Activated CD8-positive, alpha-beta memory T cell treated with anti-CD3 and anti-CD28 coated beads, Interleukin-2, amount 10 ng/mL, durations not matched to agents 7 days and 5 days (primary cell): Measurements from ENCODE around the gene SLCO3A1. TPM values are rescaled to one million over a fixed set of nuclear protein-coding genes. Genes with fewer than 3 reads are reported as not detected.

Experiments used
- ATAC-seq: fragments of 150-1000 bp; cut with Tn5 transposase; one replicate; pipeline ENCODE4 v1.10.0; 2021; ENCODE audit warnings: moderate library complexity
- CTCF ChIA-PET: fragments of 350-600 bp; sonication (Branson Sonifier 250); formaldehyde crosslinking; loops from one replicate; lab custom pipeline; 2021; ENCODE audit warnings: antibody characterized with exemption; lab: Charles Lee
- DNase-seq: peaks from one replicate; pipeline ENCODE4 v3.0.0-alpha.2; 2020
- H3K27ac Mint-ChIP-seq: one replicate; pipeline ENCODE4 v1.8.0; 2021; ENCODE audit warnings: mild to moderate bottlenecking, mixed read lengths
- H3K27me3 Mint-ChIP-seq: one replicate; pipeline ENCODE4 v1.8.0; 2021; ENCODE audit warnings: mixed read lengths
- H3K36me3 Mint-ChIP-seq: one replicate; pipeline ENCODE4 v1.8.0; 2021; ENCODE audit warnings: mild to moderate bottlenecking, mixed read lengths
- H3K4me1 Mint-ChIP-seq: one replicate; pipeline ENCODE4 v1.8.0; 2021; ENCODE audit warnings: mixed read lengths
- H3K4me3 Mint-ChIP-seq: one replicate; pipeline ENCODE4 v1.8.0; 2021; ENCODE audit warnings: mild to moderate bottlenecking, moderate library complexity, mixed read lengths
- H3K9me3 Mint-ChIP-seq: one replicate; pipeline ENCODE4 v1.8.0; 2022; ENCODE audit warnings: low read depth, mixed read lengths
- total RNA-seq, 2 experiments: library from RNA; stranded (reverse); gene quantifications; one replicate each; pipeline ENCODE4 v1.2.3, GENCODE V29; 2021

SLCO3A1 gene
- total RNA-seq, 2 experiments from 2014 or later = 20.8 to 32.0 TPM

DNA sequence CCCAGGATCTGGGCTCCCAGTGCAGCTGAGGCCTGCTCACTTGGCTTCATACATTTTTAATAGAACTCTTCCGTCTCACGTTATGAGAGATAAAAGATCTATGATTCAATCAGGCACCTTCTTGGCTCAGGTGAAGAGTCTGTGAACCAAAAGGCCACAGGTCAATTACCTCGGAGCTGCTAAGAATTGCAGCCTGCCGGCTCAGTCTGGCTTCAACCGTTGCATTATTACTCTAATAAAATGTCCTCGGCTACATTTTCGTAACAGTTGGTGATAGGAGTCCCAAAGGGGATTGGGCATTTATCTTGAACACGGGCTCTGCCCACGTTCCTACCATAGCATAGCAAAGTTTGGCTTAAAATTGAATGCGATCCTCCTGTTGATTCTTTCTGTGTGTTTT is 176.3 kb downstream of the SLCO3A1 start:
- Mint-ChIP-seq H3K9me3 (no peaks in the 10 kb centered on the region), H3K27ac (no peak overlapping the region), H3K4me3 (no peak overlapping the region), H3K36me3 (no peaks in the 10 kb centered on the region), H3K4me1 (no peaks in the 10 kb centered on the region), H3K27me3 (no peaks in the 10 kb centered on the region)
- no peak for DNase-seq
- CTCF ChIA-PET = no interaction called here
- no peak for ATAC-seq

- Mint-ChIP-seq H3K27me3 (no peaks in the 10 kb centered on the region), H3K4me3 (no peak overlapping the region), H3K27ac (no peak overlapping the region), H3K4me1 (no peaks in the 10 kb centered on the region), H3K9me3 (peaks cover 3% of the 10 kb centered on the region), H3K36me3 (no peaks in the 10 kb centered on the region)
- no peak for ATAC-seq
- DNase-seq = no peak
- CTCF ChIA-PET = interaction anchor here (0.9 kb wide), 1 partner anchor 11 kb away, joined by 3 read pairs; no protein-coding TSS in a partner anchor
These were observed 179.8 kb downstream of the SLCO3A1 start for GRCh38 chr15:92033314-92033713.

DNA sequence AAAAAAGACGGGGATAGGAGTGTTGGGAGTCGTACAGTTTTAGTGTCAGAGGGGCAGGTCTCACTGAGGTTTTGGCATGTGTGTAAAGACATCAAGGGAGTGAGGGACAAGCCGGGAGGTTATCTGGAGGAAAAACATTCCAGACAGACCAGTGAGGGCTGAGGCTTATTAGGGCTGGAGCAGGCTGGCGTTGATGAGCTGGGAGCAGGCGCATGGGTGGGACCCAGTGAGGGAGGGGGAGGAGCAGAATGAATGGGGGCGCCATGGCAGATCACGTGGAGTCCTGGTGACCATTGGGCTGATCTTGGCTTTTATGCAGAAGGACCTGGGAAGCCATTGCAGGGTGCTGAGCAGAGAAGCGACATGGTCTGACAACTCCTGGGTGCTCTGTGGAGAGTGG is 180.2 kb downstream of the SLCO3A1 start:
- Mint-ChIP-seq H3K4me1 (no peaks in the 10 kb centered on the region), H3K9me3 (peaks cover 3% of the 10 kb centered on the region), H3K36me3 (no peaks in the 10 kb centered on the region), H3K27me3 (no peaks in the 10 kb centered on the region), H3K27ac (no peak overlapping the region), H3K4me3 (no peak overlapping the region)
- CTCF ChIA-PET = no interaction called here
- DNase-seq (no peak), ATAC-seq (no peak)

- no peak for DNase-seq
These were observed 180.7 kb downstream of the SLCO3A1 start for GRCh38 chr15:92034227-92034626.

GRCh38 chr15:92035551-92035950 is 182.0 kb downstream of the SLCO3A1 start:
- no peaks in the 10 kb centered on the region for H3K36me3 Mint-ChIP-seq
- CTCF ChIA-PET = no interaction called here
- ATAC-seq (no peak), DNase-seq (no peak)
- peaks cover 3% of the 10 kb centered on the region for H3K9me3 Mint-ChIP-seq
- H3K4me3 Mint-ChIP-seq = no peak overlapping the region
- H3K4me1 Mint-ChIP-seq = no peaks in the 10 kb centered on the region
- H3K27ac Mint-ChIP-seq = no peak overlapping the region
- H3K27me3 Mint-ChIP-seq = no peaks in the 10 kb centered on the region

More at GRCh38 chr15:92034227-92034626, 180.7 kb downstream of the SLCO3A1 start:
- ATAC-seq = no peak
- no peaks in the 10 kb centered on the region for H3K27me3 Mint-ChIP-seq
- H3K9me3 Mint-ChIP-seq = peaks cover 3% of the 10 kb centered on the region
- H3K4me3 Mint-ChIP-seq = no peak overlapping the region
- CTCF ChIA-PET = no interaction called here
- H3K27ac Mint-ChIP-seq = no peak overlapping the region
- no peaks in the 10 kb centered on the region for H3K4me1 Mint-ChIP-seq
- H3K36me3 Mint-ChIP-seq = no peaks in the 10 kb centered on the region

- ATAC-seq = no peak
- Mint-ChIP-seq H3K4me1 (no peaks in the 10 kb centered on the region), H3K9me3 (peaks cover 3% of the 10 kb centered on the region), H3K27me3 (no peaks in the 10 kb centered on the region), H3K4me3 (no peak overlapping the region), H3K27ac (no peak overlapping the region), H3K36me3 (no peaks in the 10 kb centered on the region)
- CTCF ChIA-PET = no interaction called here
- DNase-seq = no peak
These were observed 182.5 kb downstream of the SLCO3A1 start for GRCh38 chr15:92035961-92036360.

GRCh38 chr15:92037491-92037890 is 184.0 kb downstream of the SLCO3A1 start:
- H3K36me3 Mint-ChIP-seq = no peaks in the 10 kb centered on the region
- no peak for DNase-seq
- no peak overlapping the region for H3K4me3 Mint-ChIP-seq
- H3K27ac Mint-ChIP-seq = no peak overlapping the region
- no peaks in the 10 kb centered on the region for H3K27me3 Mint-ChIP-seq
- no peak for ATAC-seq
- peaks cover 3% of the 10 kb centered on the region for H3K9me3 Mint-ChIP-seq
- no peaks in the 10 kb centered on the region for H3K4me1 Mint-ChIP-seq
- CTCF ChIA-PET = no interaction called here

GRCh38 chr15:92040350-92040749 is 186.8 kb downstream of the SLCO3A1 start:
- peaks cover 9% of the 10 kb centered on the region for H3K4me1 Mint-ChIP-seq
- H3K27ac Mint-ChIP-seq = no peak overlapping the region
- CTCF ChIA-PET = no interaction called here
- H3K9me3 Mint-ChIP-seq = peaks cover 3% of the 10 kb centered on the region
- no peak for DNase-seq
- no peak overlapping the region for H3K4me3 Mint-ChIP-seq
- no peak for ATAC-seq
- no peaks in the 10 kb centered on the region for H3K27me3 Mint-ChIP-seq
- H3K36me3 Mint-ChIP-seq = no peaks in the 10 kb centered on the region

- no peaks in the 10 kb centered on the region for H3K27me3 Mint-ChIP-seq
- H3K4me3 Mint-ChIP-seq = no peak overlapping the region
- CTCF ChIA-PET = no interaction called here
These were observed 187.9 kb downstream of the SLCO3A1 start for GRCh38 chr15:92041371-92041770.

GRCh38 chr15:92043283-92043682 is 189.8 kb downstream of the SLCO3A1 start:
- H3K4me1 Mint-ChIP-seq = peaks cover 9% of the 10 kb centered on the region
- no peaks in the 10 kb centered on the region for H3K36me3 Mint-ChIP-seq
- no peak for DNase-seq
- H3K9me3 Mint-ChIP-seq = no peaks in the 10 kb centered on the region
- CTCF ChIA-PET = no interaction called here
- H3K27me3 Mint-ChIP-seq = no peaks in the 10 kb centered on the region
- ATAC-seq = no peak
- no peak overlapping the region for H3K27ac Mint-ChIP-seq
- no peak overlapping the region for H3K4me3 Mint-ChIP-seq

More at GRCh38 chr15:92041371-92041770, 187.9 kb downstream of the SLCO3A1 start:
- ATAC-seq = no peak
- Mint-ChIP-seq H3K4me1 (peaks cover 9% of the 10 kb centered on the region), H3K27ac (no peak overlapping the region), H3K9me3 (peaks cover 3% of the 10 kb centered on the region), H3K36me3 (no peaks in the 10 kb centered on the region)
- DNase-seq = no peak

DNA sequence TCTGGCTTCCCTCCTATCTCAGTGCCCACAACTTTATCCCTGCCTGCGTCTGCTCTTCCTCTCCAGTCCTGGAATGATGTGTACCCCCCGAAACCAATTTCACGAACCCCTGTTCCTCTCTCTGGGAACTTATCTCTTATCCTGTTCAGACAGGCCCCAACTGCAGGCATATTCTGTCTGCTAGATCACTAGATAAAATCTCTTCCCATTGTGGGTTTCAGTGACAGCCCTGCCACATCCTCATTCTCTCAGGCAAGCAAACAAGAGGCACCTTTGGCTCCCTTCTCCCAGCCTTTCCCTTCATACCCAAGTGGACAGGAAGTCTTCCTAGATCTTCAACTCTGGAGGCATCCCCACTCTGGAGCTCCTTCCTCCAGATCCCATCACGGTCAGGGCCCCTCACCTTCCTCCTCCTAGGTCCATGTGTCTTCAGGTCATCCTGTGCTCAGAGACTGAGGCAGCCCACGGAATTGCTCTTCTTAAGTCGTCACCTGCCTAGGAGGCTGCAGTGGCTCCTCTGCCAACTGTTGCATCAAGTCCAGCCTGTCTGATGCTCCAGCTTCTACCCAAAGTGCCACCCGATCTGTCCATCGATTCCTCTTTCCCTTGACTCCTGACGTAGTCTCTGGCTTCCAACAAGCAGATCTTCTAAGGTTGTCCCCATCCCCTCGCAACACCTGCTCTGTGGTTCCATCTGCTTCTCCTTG is 190.8 kb downstream of the SLCO3A1 start:
- no peak overlapping the region for H3K27ac Mint-ChIP-seq
- ATAC-seq = no peak
- no peaks in the 10 kb centered on the region for H3K27me3 Mint-ChIP-seq
- CTCF ChIA-PET = no interaction called here
- peaks cover 9% of the 10 kb centered on the region for H3K4me1 Mint-ChIP-seq
- DNase-seq = no peak
- H3K4me3 Mint-ChIP-seq = no peak overlapping the region
- no peaks in the 10 kb centered on the region for H3K36me3 Mint-ChIP-seq
- no peaks in the 10 kb centered on the region for H3K9me3 Mint-ChIP-seq

DNA sequence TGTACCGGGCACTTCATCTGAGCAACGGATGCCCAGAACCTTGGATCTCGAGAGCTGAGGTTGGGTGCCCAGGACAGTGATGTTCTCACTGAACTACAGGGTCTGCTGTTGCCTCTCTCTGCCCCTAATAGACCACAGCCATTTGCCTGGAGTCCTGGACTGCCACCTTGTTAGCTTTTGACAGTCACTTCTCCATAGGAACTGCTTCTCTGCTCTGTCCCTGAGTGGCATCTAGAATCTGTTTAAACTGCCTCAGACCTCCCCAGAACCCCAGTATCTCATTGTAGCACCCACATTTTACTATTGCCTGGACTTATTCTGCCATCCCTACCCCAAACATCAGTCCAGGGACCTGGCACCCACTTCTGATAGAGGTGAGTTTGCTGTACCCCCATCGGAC is 194.4 kb downstream of the SLCO3A1 start:
- no peak for DNase-seq
- Mint-ChIP-seq H3K27ac (no peak overlapping the region), H3K9me3 (no peaks in the 10 kb centered on the region), H3K36me3 (no peaks in the 10 kb centered on the region), H3K27me3 (no peaks in the 10 kb centered on the region), H3K4me3 (no peak overlapping the region), H3K4me1 (peaks cover 9% of the 10 kb centered on the region)
- no peak for ATAC-seq
- CTCF ChIA-PET = no interaction called here

- CTCF ChIA-PET = no interaction called here
- no peak overlapping the region for H3K4me3 Mint-ChIP-seq
These were observed 195.2 kb downstream of the SLCO3A1 start for GRCh38 chr15:92048739-92049138.

GRCh38 chr15:92049290-92049989 is 195.9 kb downstream of the SLCO3A1 start:
- no peaks in the 10 kb centered on the region for H3K27me3 Mint-ChIP-seq
- H3K27ac Mint-ChIP-seq = no peak overlapping the region
- CTCF ChIA-PET = no interaction called here
- H3K9me3 Mint-ChIP-seq = no peaks in the 10 kb centered on the region
- no peak for DNase-seq
- ATAC-seq = no peak
- no peaks in the 10 kb centered on the region for H3K36me3 Mint-ChIP-seq
- H3K4me3 Mint-ChIP-seq = no peak overlapping the region
- H3K4me1 Mint-ChIP-seq = peaks cover 3% of the 10 kb centered on the region

More at GRCh38 chr15:92048739-92049138, 195.2 kb downstream of the SLCO3A1 start:
- H3K27me3 Mint-ChIP-seq = no peaks in the 10 kb centered on the region
- ATAC-seq (no peak), DNase-seq (no peak)
- peaks cover 9% of the 10 kb centered on the region for H3K4me1 Mint-ChIP-seq
- H3K27ac Mint-ChIP-seq = no peak overlapping the region
- no peaks in the 10 kb centered on the region for H3K36me3 Mint-ChIP-seq
- no peaks in the 10 kb centered on the region for H3K9me3 Mint-ChIP-seq
